ENCODE results near the gene AVL9. TPM values are rescaled to one million over a fixed set of nuclear protein-coding genes. Genes with fewer than 3 reads are reported as not detected.
"Not testable (repeated sequence)": the region's sequence is repeated elsewhere in the genome, so short reads cannot be mapped to it uniquely, and the experiment has no call there.

AVL9 gene
- polyA plus RNA-seq, 2 of the 4 experiments (the other 2 are of a cell fraction) = 24.0 to 36.1 TPM

DNA sequence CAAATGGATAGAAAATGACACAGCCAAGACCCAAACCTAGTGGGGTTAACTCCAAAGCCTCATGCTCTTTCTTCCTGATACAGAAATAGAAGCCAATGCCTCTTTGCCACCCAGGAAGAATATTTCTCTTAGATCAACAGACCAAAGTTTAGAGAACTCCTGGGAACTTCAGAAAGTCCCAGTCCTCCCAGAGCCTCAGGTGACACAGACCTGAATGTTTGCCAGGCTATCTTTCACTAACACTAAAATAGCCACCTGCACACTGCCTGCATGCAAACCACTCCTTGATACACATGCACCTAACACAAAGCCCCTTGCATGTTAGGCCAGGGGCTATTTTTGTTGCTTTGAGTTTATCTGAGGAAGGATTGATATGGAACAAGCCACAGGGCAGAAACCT, 32.8 kb upstream of the AVL9 start:
- ChIA-PET CTCF (no interaction called here), POLR2A (interaction anchor here (0.6 kb wide), 1 partner anchor 23 kb away, joined by 14 read pairs; no protein-coding TSS in a partner anchor)
- no peak overlapping the region for H3K4me3 ChIP-seq
- no peak for TF ChIP-seq POLR2A (IDR thresholded peaks at IDR 0.05; ENCODE audit: low read length)
- TF ChIP-seq EHF (CRISPR knock-in tag; IDR thresholded peaks at IDR 0.05) = no peak
- TF ChIP-seq CBX8 (IDR thresholded peaks at IDR 0.05) = no peak
- no peak for TF ChIP-seq ZSCAN20 (CRISPR knock-in tag; IDR thresholded peaks at IDR 0.05)
- no peak for TF ChIP-seq TFCP2L1 (CRISPR knock-in tag; IDR thresholded peaks at IDR 0.05)
- TF ChIP-seq, protein P1, sequence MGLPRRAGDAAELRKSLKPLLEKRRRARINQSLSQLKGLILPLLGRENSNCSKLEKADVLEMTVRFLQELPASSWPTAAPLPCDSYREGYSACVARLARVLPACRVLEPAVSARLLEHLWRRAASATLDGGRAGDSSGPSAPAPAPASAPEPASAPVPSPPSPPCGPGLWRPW (IDR thresholded peaks at IDR 0.05) = no peak
- no peak for TF ChIP-seq RARB (CRISPR knock-in tag; IDR thresholded peaks at IDR 0.05)
- TF ChIP-seq, protein P2, sequence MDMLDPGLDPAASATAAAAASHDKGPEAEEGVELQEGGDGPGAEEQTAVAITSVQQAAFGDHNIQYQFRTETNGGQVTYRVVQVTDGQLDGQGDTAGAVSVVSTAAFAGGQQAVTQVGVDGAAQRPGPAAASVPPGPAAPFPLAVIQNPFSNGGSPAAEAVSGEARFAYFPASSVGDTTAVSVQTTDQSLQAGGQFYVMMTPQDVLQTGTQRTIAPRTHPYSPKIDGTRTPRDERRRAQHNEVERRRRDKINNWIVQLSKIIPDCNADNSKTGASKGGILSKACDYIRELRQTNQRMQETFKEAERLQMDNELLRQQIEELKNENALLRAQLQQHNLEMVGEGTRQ (IDR thresholded peaks at IDR 0.05) = no peak
- no peak for TF ChIP-seq ZC3H11A (IDR thresholded peaks at IDR 0.05)
- TF ChIP-seq CHD2 (IDR thresholded peaks at IDR 0.05; ENCODE audit: low read length, partially characterized antibody) = no peak
- TF ChIP-seq ZFP36 (IDR thresholded peaks at IDR 0.05; ENCODE audit: borderline replicate concordance, partially characterized antibody) = no peak
- TF ChIP-seq SMC3 (IDR thresholded peaks at IDR 0.05) = no peak
- no peak overlapping the region for H3K4me2 ChIP-seq
- FAIRE-seq (no peak), ATAC-seq (no peak), DNase-seq (ENCODE audit: low read depth in 1 of 2, low spot score in 1 of 2) (no peak)
- H3K4me1 ChIP-seq = 0 out of 3 replicates have a peak, but pooled peaks cover 3% of the 10 kb centered on the region
- H3K9me3 ChIP-seq = no peaks in the 10 kb centered on the region
- H3K27ac ChIP-seq = no peak overlapping the region

DNA sequence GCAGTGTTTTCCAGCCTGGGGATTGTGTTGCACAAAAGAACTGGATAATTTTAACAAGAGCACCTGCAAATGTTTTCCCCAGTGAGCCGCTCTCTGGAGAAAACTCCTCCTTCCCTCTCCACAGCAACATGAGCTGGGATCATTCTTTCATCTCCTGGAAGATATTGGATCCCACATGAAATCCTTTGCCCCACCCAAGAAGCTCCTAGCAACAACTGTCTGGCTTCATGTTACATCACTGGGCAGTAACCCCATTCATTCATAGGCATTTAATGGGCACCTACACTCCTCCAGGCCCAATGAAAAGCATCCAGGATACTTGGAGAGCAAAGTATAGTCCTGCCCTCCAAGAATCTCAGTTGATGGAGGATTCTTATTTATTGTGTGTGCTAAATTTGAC, 32.3 kb upstream of the AVL9 start:
- DNase-seq (ENCODE audit: low read depth in 1 of 2, low spot score in 1 of 2) (no peak), ATAC-seq (no peak), FAIRE-seq (no peak)
- Histone ChIP-seq H3K4me2 (no peak overlapping the region), H3K9me3 (no peaks in the 10 kb centered on the region), H3K4me1 (0 out of 3 replicates have a peak, but pooled peaks cover 3% of the 10 kb centered on the region), H3K27ac (no peak overlapping the region), H3K4me3 (no peak overlapping the region)
- TF ChIP-seq CHD2 (IDR thresholded peaks at IDR 0.05; ENCODE audit: low read length, partially characterized antibody) (no peak), SREBF2 (IDR thresholded peaks at IDR 0.05) (no peak), TFCP2L1 (CRISPR knock-in tag; IDR thresholded peaks at IDR 0.05) (no peak), RCOR1 (IDR thresholded peaks at IDR 0.05; ENCODE audit: low read depth, low read length) (no peak), PHF8 (IDR thresholded peaks at IDR 0.05; ENCODE audit: borderline replicate concordance, low read depth) (no peak), POLR2AphosphoS2 (conservative IDR thresholded peaks at IDR 0.05; ENCODE audit: low read length) (no peak), HOXB5 (CRISPR knock-in tag; IDR thresholded peaks at IDR 0.05) (no peak), RFX5 (IDR thresholded peaks at IDR 0.05) (no peak), MAFK (IDR thresholded peaks at IDR 0.05; ENCODE audit: partially characterized antibody) (no peak), GATA3 (IDR thresholded peaks at IDR 0.05; ENCODE audit: borderline replicate concordance) (no peak), NPAS2 (CRISPR knock-in tag; IDR thresholded peaks at IDR 0.05; ENCODE audit: borderline replicate concordance) (no peak), SMC3 (IDR thresholded peaks at IDR 0.05) (no peak), FOXS1 (CRISPR knock-in tag; IDR thresholded peaks at IDR 0.05) (no peak), NFE2L2 (conservative IDR thresholded peaks at IDR 0.05; ENCODE audit: low read length) (no peak), NR3C1 (IDR thresholded peaks at IDR 0.05) (no peak)
- TF ChIP-seq, protein P3, sequence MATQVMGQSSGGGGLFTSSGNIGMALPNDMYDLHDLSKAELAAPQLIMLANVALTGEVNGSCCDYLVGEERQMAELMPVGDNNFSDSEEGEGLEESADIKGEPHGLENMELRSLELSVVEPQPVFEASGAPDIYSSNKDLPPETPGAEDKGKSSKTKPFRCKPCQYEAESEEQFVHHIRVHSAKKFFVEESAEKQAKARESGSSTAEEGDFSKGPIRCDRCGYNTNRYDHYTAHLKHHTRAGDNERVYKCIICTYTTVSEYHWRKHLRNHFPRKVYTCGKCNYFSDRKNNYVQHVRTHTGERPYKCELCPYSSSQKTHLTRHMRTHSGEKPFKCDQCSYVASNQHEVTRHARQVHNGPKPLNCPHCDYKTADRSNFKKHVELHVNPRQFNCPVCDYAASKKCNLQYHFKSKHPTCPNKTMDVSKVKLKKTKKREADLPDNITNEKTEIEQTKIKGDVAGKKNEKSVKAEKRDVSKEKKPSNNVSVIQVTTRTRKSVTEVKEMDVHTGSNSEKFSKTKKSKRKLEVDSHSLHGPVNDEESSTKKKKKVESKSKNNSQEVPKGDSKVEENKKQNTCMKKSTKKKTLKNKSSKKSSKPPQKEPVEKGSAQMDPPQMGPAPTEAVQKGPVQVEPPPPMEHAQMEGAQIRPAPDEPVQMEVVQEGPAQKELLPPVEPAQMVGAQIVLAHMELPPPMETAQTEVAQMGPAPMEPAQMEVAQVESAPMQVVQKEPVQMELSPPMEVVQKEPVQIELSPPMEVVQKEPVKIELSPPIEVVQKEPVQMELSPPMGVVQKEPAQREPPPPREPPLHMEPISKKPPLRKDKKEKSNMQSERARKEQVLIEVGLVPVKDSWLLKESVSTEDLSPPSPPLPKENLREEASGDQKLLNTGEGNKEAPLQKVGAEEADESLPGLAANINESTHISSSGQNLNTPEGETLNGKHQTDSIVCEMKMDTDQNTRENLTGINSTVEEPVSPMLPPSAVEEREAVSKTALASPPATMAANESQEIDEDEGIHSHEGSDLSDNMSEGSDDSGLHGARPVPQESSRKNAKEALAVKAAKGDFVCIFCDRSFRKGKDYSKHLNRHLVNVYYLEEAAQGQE (IDR thresholded peaks at IDR 0.05) = no peak
- TF ChIP-seq, protein P4, sequence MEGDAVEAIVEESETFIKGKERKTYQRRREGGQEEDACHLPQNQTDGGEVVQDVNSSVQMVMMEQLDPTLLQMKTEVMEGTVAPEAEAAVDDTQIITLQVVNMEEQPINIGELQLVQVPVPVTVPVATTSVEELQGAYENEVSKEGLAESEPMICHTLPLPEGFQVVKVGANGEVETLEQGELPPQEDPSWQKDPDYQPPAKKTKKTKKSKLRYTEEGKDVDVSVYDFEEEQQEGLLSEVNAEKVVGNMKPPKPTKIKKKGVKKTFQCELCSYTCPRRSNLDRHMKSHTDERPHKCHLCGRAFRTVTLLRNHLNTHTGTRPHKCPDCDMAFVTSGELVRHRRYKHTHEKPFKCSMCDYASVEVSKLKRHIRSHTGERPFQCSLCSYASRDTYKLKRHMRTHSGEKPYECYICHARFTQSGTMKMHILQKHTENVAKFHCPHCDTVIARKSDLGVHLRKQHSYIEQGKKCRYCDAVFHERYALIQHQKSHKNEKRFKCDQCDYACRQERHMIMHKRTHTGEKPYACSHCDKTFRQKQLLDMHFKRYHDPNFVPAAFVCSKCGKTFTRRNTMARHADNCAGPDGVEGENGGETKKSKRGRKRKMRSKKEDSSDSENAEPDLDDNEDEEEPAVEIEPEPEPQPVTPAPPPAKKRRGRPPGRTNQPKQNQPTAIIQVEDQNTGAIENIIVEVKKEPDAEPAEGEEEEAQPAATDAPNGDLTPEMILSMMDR (IDR thresholded peaks at IDR 0.05) = no peak
- POLR2A ChIA-PET = interaction anchor here (0.6 kb wide), 1 partner anchor 23 kb away, joined by 14 read pairs; no protein-coding TSS in a partner anchor
- 100% methylated on average over 1 of the region's 1 CpG for WGBS (ENCODE audit: missing lambda C conversion rate)
- CTCF ChIA-PET = no interaction called here

DNA sequence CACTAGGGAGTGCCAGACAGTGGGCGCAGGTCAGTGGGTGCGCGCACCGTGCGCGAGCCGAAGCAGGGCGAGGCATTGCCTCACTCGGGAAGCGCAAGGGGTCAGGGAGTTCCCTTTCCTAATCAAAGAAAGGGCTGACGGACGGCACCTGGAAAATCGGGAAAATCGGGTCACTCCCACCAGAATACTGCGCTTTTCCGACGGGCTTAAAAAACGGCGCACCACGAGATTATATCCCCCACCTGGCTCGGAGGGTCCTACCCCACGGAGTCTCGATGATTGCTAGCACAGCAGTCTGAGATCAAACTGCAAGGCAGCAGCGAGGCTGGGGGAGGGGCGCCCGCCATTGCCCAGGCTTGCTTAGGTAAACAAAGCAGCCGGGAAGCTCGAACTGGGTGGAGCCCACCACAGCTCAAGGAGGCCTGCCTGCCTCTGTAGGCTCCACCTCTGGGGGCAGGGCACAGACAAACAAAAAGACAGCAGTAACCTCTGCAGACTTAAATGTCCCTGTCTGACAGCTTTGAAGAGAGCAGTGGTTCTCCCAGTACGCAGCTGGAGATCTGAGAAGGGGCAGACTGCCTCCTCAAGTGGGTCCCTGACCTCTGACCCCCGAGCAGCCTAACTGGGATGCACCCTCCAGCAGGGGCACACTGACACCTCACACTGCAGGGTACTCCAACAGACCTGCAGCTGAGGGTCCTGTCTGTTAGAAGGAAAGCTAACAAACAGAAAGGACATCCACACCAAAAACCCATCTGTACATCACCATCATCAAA, 30.5 kb upstream of the AVL9 start:
- ATAC-seq; H3K4me1 ChIP-seq; POLR2A ChIA-PET; FAIRE-seq; DNase-seq (ENCODE audit: low read depth in 1 of 2, low spot score in 1 of 2); H3K9me3 ChIP-seq: not testable (repeated sequence)
- WGBS (ENCODE audit: missing lambda C conversion rate) = 53% methylated on average over 20 of the region's 30 CpGs
- peak overlapping the region; percentile 37 for H3K4me3 ChIP-seq
- 0 out of 6 replicates have a peak overlapping the region, but pooled peaks have one; percentile 39 to 40 for H3K27ac ChIP-seq
- peak overlapping the region; percentile 40; the same call in 2 of the 3 replicates for H3K4me2 ChIP-seq
- CTCF ChIA-PET = interaction anchor here (1.6 kb wide), 1 partner anchor 15 kb away, joined by 4 read pairs; no protein-coding TSS in a partner anchor

DNA sequence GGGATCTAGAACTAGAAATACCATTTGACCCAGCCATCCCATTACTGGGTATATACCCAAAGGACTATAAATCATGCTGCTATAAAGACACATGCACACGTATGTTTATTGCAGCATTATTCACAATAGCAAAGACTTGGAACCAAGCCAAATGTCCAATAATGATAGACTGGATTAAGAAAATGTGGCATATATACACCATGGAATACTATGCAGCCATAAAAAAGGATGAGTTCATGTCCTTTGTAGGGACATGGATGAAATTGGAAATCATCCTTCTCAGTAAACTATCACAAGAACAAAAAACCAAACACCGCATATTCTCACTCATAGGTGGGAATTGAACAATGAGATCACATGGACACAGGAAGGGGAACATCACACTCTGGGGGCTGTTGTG, 25.3 kb upstream of the AVL9 start:
- FAIRE-seq; H3K4me3 ChIP-seq; ATAC-seq; DNase-seq (ENCODE audit: low read depth in 1 of 2, low spot score in 1 of 2); H3K27ac ChIP-seq; POLR2A ChIA-PET; H3K9me3 ChIP-seq; CTCF ChIA-PET; H3K4me2 ChIP-seq; H3K4me1 ChIP-seq: not testable (repeated sequence)
- WGBS (ENCODE audit: missing lambda C conversion rate) = 94% methylated on average over 1 of the region's 2 CpGs

Measured in A549 (cell line).